Dermis lymphatic vessel endothelial cell (primary cell): ENCODE measurements around the gene CCDC142. TPM values are rescaled to one million over a fixed set of nuclear protein-coding genes. Genes with fewer than 3 reads are reported as not detected.

ENCODE experiments used
- total RNA-seq: library from RNA; depleted of rRNA; stranded (reverse); fragments of >200 nt; gene quantifications from 2 replicates; pipeline ENCODE4 v1.2.1, GENCODE V29; 2014

CCDC142 gene
- total RNA-seq, 1 donor from 2014 or later: 12.8 TPM

Other genes starting within 250 kb of the CCDC142 start
- gene SLC4A5, start 139.6 kb downstream of the CCDC142 start, total RNA-seq: 0.09 and 0.11 TPM in 2 replicates
- gene DCTN1, start 102.7 kb downstream of the CCDC142 start, total RNA-seq: 126 and 136 TPM in 2 replicates
- gene C2orf81, start 61.4 kb downstream of the CCDC142 start, total RNA-seq: under 0.01 TPM in 1 of 2 replicates, not detected in the other
- gene WDR54, start 61.3 kb downstream of the CCDC142 start, total RNA-seq: 30.2 and 34.0 TPM in 2 replicates
- gene RTKN, start 41.1 kb downstream of the CCDC142 start, total RNA-seq: 17.7 and 20.2 TPM in 2 replicates
- gene INO80B, start 27.9 kb downstream of the CCDC142 start, total RNA-seq: 8.0 and 9.0 TPM in 2 replicates
- 35.6 and 37.3 TPM in 2 replicates for gene WBP1, start 24.6 kb downstream of the CCDC142 start, total RNA-seq
- 43.9 and 49.6 TPM in 2 replicates for gene MOGS, start 17.6 kb downstream of the CCDC142 start, total RNA-seq
- gene MRPL53, start 10.3 kb downstream of the CCDC142 start, total RNA-seq: 26.2 and 32.2 TPM in 2 replicates
- gene TTC31, start 83 bp upstream of the CCDC142 start, total RNA-seq: 8.3 and 9.9 TPM in 2 replicates
- 0.09 and 0.11 TPM in 2 replicates for gene LBX2, start 16.6 kb upstream of the CCDC142 start, total RNA-seq
- gene PCGF1, start 24.7 kb upstream of the CCDC142 start, total RNA-seq: 7.4 and 10.1 TPM in 2 replicates
- gene TLX2, start 31.5 kb upstream of the CCDC142 start, total RNA-seq: not detected in 2 replicates
- 0.09 and 0.11 TPM in 2 replicates for gene DQX1, start 43.2 kb upstream of the CCDC142 start, total RNA-seq
- 91.4 and 109 TPM in 2 replicates for gene AUP1, start 46.7 kb upstream of the CCDC142 start, total RNA-seq
- gene HTRA2, start 46.9 kb upstream of the CCDC142 start, total RNA-seq: 37.5 and 48.9 TPM in 2 replicates
- gene LOXL3, start 70.9 kb upstream of the CCDC142 start, total RNA-seq: 0.87 and 1.2 TPM in 2 replicates
- gene DOK1, start 71.7 kb upstream of the CCDC142 start, total RNA-seq: 17.6 and 27.3 TPM in 2 replicates
- gene M1AP, start 165.3 kb upstream of the CCDC142 start, total RNA-seq: not detected in 2 replicates
- 1.3 and 3.1 TPM in 2 replicates for gene SEMA4F, start 171.2 kb upstream of the CCDC142 start, total RNA-seq